SW480 (cell line): Measurements from ENCODE around the gene ASGR2.
"Not testable (repeated sequence)": the region's sequence is repeated elsewhere in the genome, so short reads cannot be mapped to it uniquely, and the experiment has no call there.

Experiments used
- DNase-seq: peaks from one replicate; pipeline ENCODE4 v3.0.0-alpha.2; 2016; ENCODE audit warnings: low spot score

ASGR2 gene

DNA sequence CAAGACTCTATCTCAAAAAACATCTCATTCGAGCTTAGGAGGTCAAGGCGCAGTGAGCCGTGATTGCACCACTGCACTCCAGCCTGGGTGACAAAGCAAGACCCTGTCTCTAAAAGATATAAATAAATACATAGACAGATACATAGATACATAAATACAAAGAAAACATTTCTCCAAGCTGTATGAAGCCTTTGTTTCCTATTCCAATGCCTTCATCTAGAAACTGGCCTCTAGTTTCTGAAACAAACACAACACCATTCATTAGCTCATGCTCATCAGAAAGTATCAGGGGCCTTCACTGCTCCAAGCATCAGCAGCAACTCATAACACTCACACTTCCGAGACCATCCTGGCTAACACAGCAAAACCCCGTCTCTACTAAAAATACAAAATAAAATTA, 10.3 kb upstream of the ASGR2 start:
- no peak for DNase-seq

DNA sequence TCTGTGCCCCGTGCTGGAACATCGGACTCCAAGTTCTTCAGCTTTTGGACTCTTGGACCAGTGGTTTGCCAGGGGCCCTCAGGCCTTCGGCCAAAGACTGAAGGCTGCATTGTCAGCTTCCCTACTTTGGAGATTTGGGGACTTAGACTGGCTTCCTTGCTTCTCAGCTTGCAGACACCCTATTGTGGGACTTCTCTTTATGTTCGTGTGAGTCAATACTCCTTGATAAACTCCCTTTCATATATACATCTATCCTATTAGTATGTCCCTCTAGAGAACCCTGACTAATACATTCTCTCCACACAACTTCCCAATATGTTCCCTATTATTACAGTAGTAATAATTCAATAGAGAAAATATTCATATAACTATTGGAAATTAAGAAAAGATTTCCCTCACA, 9.2 kb upstream of the ASGR2 start:
- no peak for DNase-seq

- DNase-seq, result no peak
Measured at GRCh38 chr17:7122381-7122780, 7.8 kb upstream of the ASGR2 start.

DNA sequence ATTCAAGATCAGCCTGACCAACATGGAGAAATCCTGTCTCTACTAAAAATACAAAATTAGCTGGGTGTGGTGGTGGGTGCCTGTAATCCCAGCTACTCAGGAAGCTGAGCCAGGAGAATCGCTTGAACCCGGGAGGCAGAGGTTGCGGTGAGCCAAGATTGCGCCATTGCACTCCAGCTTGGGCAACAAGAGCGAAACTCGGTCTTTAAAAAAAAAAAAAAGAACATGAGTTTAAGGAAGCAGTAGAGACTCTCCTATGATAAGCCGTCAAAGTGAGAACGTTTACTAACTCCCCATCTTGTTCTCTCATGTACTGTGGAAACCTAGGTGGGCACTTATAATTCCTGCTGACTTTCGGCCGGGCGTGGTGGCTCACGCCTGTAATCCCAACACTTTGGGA, 6.0 kb upstream of the ASGR2 start:
- not testable (repeated sequence) for DNase-seq

GRCh38 chr17:7120123-7120522, 5.5 kb upstream of the ASGR2 start:
- no peak for DNase-seq

- no peak for DNase-seq
Measured at GRCh38 chr17:7119314-7119713, 4.7 kb upstream of the ASGR2 start.

GRCh38 chr17:7114875-7115614, 423 bp upstream of the ASGR2 start:
- no peak for DNase-seq

DNA sequence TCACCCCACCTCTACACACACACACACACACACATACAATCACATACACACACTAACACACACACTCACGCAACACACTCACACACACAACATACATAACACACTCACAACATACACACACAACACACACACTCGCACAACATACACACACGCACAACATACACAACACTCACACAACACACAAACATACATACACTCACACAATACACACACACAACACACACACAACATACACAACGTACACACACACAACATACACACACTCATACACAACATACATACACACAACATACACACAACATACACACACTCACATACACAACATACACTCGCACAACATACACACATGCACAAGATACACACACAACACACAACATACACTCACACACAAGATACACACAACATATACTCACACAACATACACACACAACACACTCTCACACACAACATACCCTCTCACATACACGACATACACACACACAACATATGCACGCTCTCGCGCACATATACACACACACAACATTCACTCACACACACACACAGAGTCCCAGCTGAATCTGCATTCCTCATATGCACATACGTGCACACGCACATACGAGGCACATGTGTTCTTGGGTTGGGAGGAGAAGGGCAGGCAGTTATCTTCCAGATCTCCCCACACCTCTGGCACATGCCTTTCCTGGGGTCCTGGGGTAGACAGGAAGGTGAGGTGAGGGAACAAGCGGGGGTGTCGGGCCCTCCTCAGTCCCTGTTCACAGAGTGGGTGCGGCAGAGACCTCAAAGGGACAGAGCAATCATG, 1.1 kb downstream of the ASGR2 start:
- DNase-seq, result no peak

DNA sequence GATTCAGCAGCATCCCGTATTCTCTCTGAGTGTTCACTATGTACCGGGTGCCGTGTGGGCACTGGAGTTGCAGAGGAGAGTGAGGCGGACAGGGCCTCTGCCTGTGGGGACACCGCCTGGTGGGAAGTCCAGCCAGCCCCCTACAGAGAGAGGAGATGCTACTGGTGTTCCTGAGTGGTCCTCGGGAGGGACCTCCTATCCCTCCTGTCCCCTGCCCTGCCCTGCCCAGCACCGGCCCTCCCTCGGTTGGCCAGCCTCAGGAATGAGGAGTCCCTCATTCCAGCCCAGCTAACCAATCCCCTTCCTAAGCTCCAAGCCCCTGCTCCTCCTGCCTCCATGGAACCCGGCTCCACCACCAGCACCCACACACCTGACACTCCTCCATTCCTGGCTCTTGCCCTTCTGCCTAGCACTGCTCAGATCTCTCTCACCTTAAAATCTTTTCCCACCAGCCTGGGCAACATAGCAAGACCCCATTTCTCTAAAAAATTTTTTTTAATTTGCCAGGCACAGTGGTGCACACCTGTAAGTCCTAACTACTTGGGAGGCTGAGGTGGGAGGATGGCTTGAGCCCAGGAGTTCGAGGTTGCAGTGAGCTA, 2.0 kb downstream of the ASGR2 start:
- DNase-seq, result no peak

- DNase-seq, result no peak
Measured at GRCh38 chr17:7111784-7112509, 2.7 kb downstream of the ASGR2 start.

DNA sequence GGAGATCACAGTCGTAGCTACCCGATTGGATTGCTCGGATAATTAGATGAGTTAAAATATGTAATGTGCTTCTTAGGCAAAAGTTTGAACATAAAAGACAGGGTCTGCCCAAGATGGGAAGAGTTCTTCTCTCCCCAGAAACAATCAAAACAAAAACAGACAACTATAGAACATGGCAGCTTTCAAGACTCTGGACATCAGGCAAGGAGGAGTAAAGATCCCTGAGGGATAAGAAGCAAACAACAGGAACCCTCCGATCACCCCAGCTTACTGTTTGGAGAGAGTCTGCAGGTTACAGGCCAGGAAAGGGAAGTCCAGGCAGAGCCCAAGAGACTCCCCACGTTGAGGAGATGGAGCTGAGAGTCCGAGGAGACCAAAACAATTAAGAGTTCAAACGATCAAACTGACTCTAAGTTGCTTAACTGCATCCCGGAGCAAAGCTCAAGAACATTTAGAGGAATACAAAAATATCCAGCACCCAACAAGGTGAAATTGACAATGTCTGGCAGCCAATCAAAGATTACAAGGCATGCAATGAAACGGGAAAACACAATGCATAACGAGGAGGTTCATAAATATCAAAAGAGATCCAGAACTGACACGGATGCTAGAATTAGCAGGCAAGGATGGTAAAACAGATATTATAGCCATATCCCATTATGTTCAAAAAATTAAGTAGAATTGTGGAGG, 3.9 kb downstream of the ASGR2 start:
- no peak for DNase-seq

DNA sequence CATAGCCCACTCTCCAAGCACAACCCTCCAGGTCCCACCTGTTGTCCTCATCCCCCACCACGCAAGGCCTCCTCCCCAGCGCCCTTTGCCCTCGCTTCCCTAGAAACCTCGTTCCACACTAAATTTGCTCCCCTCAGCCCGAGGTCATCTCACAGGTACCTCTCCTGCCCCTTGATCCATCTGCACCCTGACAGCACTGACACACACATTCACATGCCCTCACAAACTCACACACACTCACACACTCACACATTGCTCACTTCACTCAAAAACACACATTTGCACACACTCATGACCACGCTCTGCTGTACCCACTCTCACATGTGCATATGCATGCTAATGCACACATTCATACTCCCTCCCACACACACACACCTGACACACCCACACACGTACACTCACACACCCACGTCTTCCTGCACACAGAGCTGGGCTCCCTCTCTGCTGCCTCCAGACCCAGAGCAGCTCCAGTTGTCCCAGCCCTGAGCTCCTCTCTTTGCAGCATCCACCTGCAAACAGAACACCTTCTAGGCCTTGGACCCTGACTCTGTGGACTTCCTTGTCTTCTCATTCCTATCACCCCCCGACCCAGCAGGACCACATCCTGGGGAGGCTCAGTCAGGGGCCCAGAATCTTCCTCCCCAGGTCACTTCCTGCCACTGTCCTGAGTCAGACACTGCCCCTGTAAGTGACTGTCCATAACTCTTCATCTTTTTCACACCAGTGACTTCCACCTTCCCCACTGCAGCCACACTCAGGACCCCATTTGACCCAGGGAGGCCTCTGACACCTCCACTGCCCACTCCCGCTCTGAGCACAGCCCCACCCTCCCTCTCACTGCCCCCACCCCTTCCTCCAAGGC, 4.9 kb downstream of the ASGR2 start:
- no peak for DNase-seq

- DNase-seq, result no peak
Measured at GRCh38 chr17:7108981-7109380, 5.6 kb downstream of the ASGR2 start.

- DNase-seq, result no peak
Measured at GRCh38 chr17:7108560-7108925, 6.1 kb downstream of the ASGR2 start.

GRCh38 chr17:7107795-7108559, 6.6 kb downstream of the ASGR2 start:
- DNase-seq, result no peak

GRCh38 chr17:7107012-7107754, 7.4 kb downstream of the ASGR2 start:
- DNase-seq, result no peak

GRCh38 chr17:7102421-7102820, 12.2 kb downstream of the ASGR2 start:
- DNase-seq, result no peak

GRCh38 chr17:7101531-7101930, 13.1 kb downstream of the ASGR2 start:
- no peak for DNase-seq

GRCh38 chr17:7100641-7101379, 13.8 kb downstream of the ASGR2 start:
- not testable (repeated sequence) for DNase-seq
